ENCODE data around the gene DIP2B.

DNA sequence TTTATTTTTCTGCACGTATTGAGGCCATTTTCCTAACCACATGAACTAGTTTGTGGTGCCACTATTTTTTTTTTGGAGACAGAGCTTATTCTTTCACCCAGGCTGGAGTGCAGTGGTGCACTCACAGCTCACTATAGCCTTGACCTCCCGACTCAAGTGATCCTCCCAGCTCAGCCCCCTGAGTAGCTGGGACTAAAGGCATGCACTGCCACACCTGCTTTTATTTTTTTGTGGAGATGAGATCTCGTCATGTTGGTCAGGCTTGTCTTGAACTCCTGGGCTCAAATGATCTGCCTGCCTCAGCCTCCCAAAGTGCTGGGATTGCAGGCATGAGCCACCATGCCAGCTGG lies 60.1 kb downstream of the DIP2B start:
- TF ChIP-seq POLR2A (IDR thresholded peaks at IDR 0.05), result no peak
- TF ChIP-seq CTCF (IDR thresholded peaks at IDR 0.05 in 8 of 11, conservative IDR thresholded peaks at IDR 0.05 in 3 of 11), result no peak
- TF ChIP-seq POLR2AphosphoS5 (IDR thresholded peaks at IDR 0.05), result no peak

Data from spleen (tissue), 7 donors.